ENCODE data around the gene SLITRK3. TPM values are rescaled to one million over a fixed set of nuclear protein-coding genes. Genes with fewer than 3 reads are reported as not detected.
"Not testable (repeated sequence)": the region's sequence is repeated elsewhere in the genome, so short reads cannot be mapped to it uniquely, and the experiment has no call there.

Gene SLITRK3
- total RNA-seq, 2 experiments from 2014 or later = not detected

GRCh38 chr3:165162883-165163282 is 33.3 kb downstream of the SLITRK3 start:
- Mint-ChIP-seq H3K4me1 (no peaks in the 10 kb centered on the region), H3K27me3 (no peaks in the 10 kb centered on the region), H3K4me3 (no peak overlapping the region), H3K36me3 (no peaks in the 10 kb centered on the region), H3K27ac (no peak overlapping the region), H3K9me3 (no peaks in the 10 kb centered on the region)
- ATAC-seq (ENCODE audit: low read depth) = no peak
- POLR2A ChIA-PET = no interaction called here
- DNase-seq = no peak

- Mint-ChIP-seq H3K36me3 (no peaks in the 10 kb centered on the region), H3K9me3 (no peaks in the 10 kb centered on the region)
Measured at GRCh38 chr3:165159760-165160421, 36.3 kb downstream of the SLITRK3 start.

GRCh38 chr3:165158011-165158410 is 38.2 kb downstream of the SLITRK3 start:
- Mint-ChIP-seq H3K9me3 (no peaks in the 10 kb centered on the region), H3K4me1 (no peaks in the 10 kb centered on the region), H3K27ac (no peak overlapping the region), H3K4me3 (no peak overlapping the region), H3K36me3 (no peaks in the 10 kb centered on the region), H3K27me3 (no peaks in the 10 kb centered on the region)
- DNase-seq (no peak), ATAC-seq (ENCODE audit: low read depth) (no peak)
- POLR2A ChIA-PET = no interaction called here

More at GRCh38 chr3:165159760-165160421, 36.3 kb downstream of the SLITRK3 start:
- POLR2A ChIA-PET = no interaction called here
- Mint-ChIP-seq H3K4me3 (no peak overlapping the region), H3K27ac (no peak overlapping the region), H3K27me3 (no peaks in the 10 kb centered on the region), H3K4me1 (no peaks in the 10 kb centered on the region)
- ATAC-seq (ENCODE audit: low read depth) (no peak), DNase-seq (no peak)

GRCh38 chr3:165156757-165157420 is 39.3 kb downstream of the SLITRK3 start:
- H3K27me3 Mint-ChIP-seq = no peaks in the 10 kb centered on the region
- ATAC-seq (ENCODE audit: low read depth) = no peak

GRCh38 chr3:165148876-165149441 is 47.2 kb downstream of the SLITRK3 start:
- DNase-seq (no peak), ATAC-seq (ENCODE audit: low read depth) (no peak)
- Mint-ChIP-seq H3K4me1 (no peaks in the 10 kb centered on the region), H3K9me3 (no peaks in the 10 kb centered on the region), H3K27me3 (no peaks in the 10 kb centered on the region), H3K36me3 (no peaks in the 10 kb centered on the region), H3K4me3 (no peak overlapping the region), H3K27ac (no peak overlapping the region)
- POLR2A ChIA-PET = no interaction called here

More at GRCh38 chr3:165156757-165157420, 39.3 kb downstream of the SLITRK3 start:
- no peaks in the 10 kb centered on the region for H3K9me3 Mint-ChIP-seq
- H3K4me1 Mint-ChIP-seq = no peaks in the 10 kb centered on the region
- H3K27ac Mint-ChIP-seq = no peak overlapping the region
- DNase-seq = no peak
- no peak overlapping the region for H3K4me3 Mint-ChIP-seq
- POLR2A ChIA-PET = no interaction called here
- no peaks in the 10 kb centered on the region for H3K36me3 Mint-ChIP-seq

GRCh38 chr3:165144271-165144670 is 51.9 kb downstream of the SLITRK3 start:
- no peak for ATAC-seq (ENCODE audit: low read depth)
- no peaks in the 10 kb centered on the region for H3K27me3 Mint-ChIP-seq
- H3K36me3 Mint-ChIP-seq = no peaks in the 10 kb centered on the region
- no peak overlapping the region for H3K27ac Mint-ChIP-seq
- POLR2A ChIA-PET = no interaction called here
- H3K9me3 Mint-ChIP-seq = no peaks in the 10 kb centered on the region
- H3K4me1 Mint-ChIP-seq = no peaks in the 10 kb centered on the region
- DNase-seq = no peak
- no peak overlapping the region for H3K4me3 Mint-ChIP-seq

- H3K27ac Mint-ChIP-seq; H3K36me3 Mint-ChIP-seq; H3K4me1 Mint-ChIP-seq; H3K27me3 Mint-ChIP-seq; DNase-seq; H3K4me3 Mint-ChIP-seq; POLR2A ChIA-PET; H3K9me3 Mint-ChIP-seq; ATAC-seq (ENCODE audit: low read depth): not testable (repeated sequence)
Measured at GRCh38 chr3:165139918-165140317, 56.3 kb downstream of the SLITRK3 start.

Other genes starting within 250 kb of the SLITRK3 start
- not detected for gene SI, start 117.9 kb downstream of the SLITRK3 start, total RNA-seq